ENCODE results near the gene MCOLN2. TPM values are rescaled to one million over a fixed set of nuclear protein-coding genes. Genes with fewer than 3 reads are reported as not detected.

Gene MCOLN2
- total RNA-seq, 1 experiment from 2014 or later: 3.8 TPM

- DNase-seq (ENCODE audit: low spot score) (no peak), ATAC-seq (no peak)
- peaks cover 5% of the 10 kb centered on the region; the same call in 1 of the 2 replicates for H3K4me1 Mint-ChIP-seq
- H3K27ac Mint-ChIP-seq: no peak overlapping the region; the same call in 1 of the 2 replicates
- no peak overlapping the region for H3K4me3 Mint-ChIP-seq
- TF ChIP-seq GTF2I (CRISPR knock-in tag; conservative IDR thresholded peaks at IDR 0.05) (no peak), TP53 (CRISPR knock-in tag; IDR thresholded peaks at IDR 0.05) (no peak), AFF4 (CRISPR knock-in tag; IDR thresholded peaks at IDR 0.05; ENCODE audit: borderline replicate concordance) (no peak)
- CTCF ChIA-PET: interaction anchor here (1.5 kb wide), 1 partner anchor 24 kb away, joined by 6 read pairs; no protein-coding TSS in a partner anchor
- H3K27me3 Mint-ChIP-seq (ENCODE audit: low read depth): no peaks in the 10 kb centered on the region
- peaks cover 8% of the 10 kb centered on the region; the same call in 1 of the 2 replicates for H3K9me3 Mint-ChIP-seq
- H3K36me3 Mint-ChIP-seq: no peaks in the 10 kb centered on the region
- POLR2A ChIA-PET: no interaction called here
Measured at GRCh38 chr1:84968865-84969264, 28.0 kb downstream of the MCOLN2 start.

GRCh38 chr1:84968101-84968500, 28.8 kb downstream of the MCOLN2 start:
- Mint-ChIP-seq H3K4me3 (no peak overlapping the region), H3K36me3 (0 out of 2 replicates have a peak, but pooled peaks cover 3% of the 10 kb centered on the region), H3K4me1 (no peaks in the 10 kb centered on the region), H3K27me3 (ENCODE audit: low read depth) (no peaks in the 10 kb centered on the region; the same call in 1 of the 2 replicates), H3K27ac (no peak overlapping the region), H3K9me3 (peaks cover 8% of the 10 kb centered on the region; the same call in 1 of the 2 replicates)
- DNase-seq (ENCODE audit: low spot score) (no peak), ATAC-seq (no peak)
- POLR2A ChIA-PET: no interaction called here
- CTCF ChIA-PET: interaction anchor here (1.5 kb wide), 1 partner anchor 23 kb away, joined by 6 read pairs; no protein-coding TSS in a partner anchor
- TF ChIP-seq PREB (CRISPR knock-in tag; IDR thresholded peaks at IDR 0.05; ENCODE audit: borderline replicate concordance) (no peak), E2F1 (CRISPR knock-in tag; IDR thresholded peaks at IDR 0.05) (no peak), CREB1 (CRISPR knock-in tag; IDR thresholded peaks at IDR 0.05) (no peak), ZSCAN18 (CRISPR knock-in tag; IDR thresholded peaks at IDR 0.05) (no peak), SMAD3 (CRISPR knock-in tag; IDR thresholded peaks at IDR 0.05; ENCODE audit: borderline replicate concordance) (no peak), MYBL2 (CRISPR knock-in tag; IDR thresholded peaks at IDR 0.05) (no peak), KAT7 (CRISPR knock-in tag; IDR thresholded peaks at IDR 0.05; ENCODE audit: borderline replicate concordance) (no peak), ATF2 (CRISPR knock-in tag; IDR thresholded peaks at IDR 0.05; ENCODE audit: borderline replicate concordance, low read depth) (no peak), MAX (CRISPR knock-in tag; IDR thresholded peaks at IDR 0.05) (no peak), ZNF317 (CRISPR knock-in tag; IDR thresholded peaks at IDR 0.05; ENCODE audit: borderline replicate concordance, low read depth) (no peak)
